ENCODE results near the gene BANF2. TPM values are rescaled to one million over a fixed set of nuclear protein-coding genes. Genes with fewer than 3 reads are reported as not detected.

The BANF2 gene
- total RNA-seq, 4 donors from 2014 or later, result not detected

GRCh38 chr20:17714597-17714996 lies 14.8 kb downstream of the BANF2 start:
- no peak for DNase-seq
- Histone ChIP-seq H3K4me1 (peaks cover 0 to 19% (median 0%) of the 10 kb centered on the region in 4 donors), H3K27me3 (no peaks in the 10 kb centered on the region), H3K9me3 (no peaks in the 10 kb centered on the region), H3K27ac (no peak overlapping the region), H3K36me3 (no peaks in the 10 kb centered on the region), H3K4me3 (no peak overlapping the region)
- TF ChIP-seq CTCF (IDR thresholded peaks at IDR 0.05) (no peak), POLR2A (IDR thresholded peaks at IDR 0.05) (no peak)

- Histone ChIP-seq H3K27me3 (no peaks in the 10 kb centered on the region), H3K4me3 (no peak overlapping the region), H3K4me1 (peaks cover 0 to 14% (median 0%) of the 10 kb centered on the region in 4 donors), H3K9me3 (no peaks in the 10 kb centered on the region), H3K36me3 (no peaks in the 10 kb centered on the region), H3K27ac (no peak overlapping the region)
- no peak for TF ChIP-seq POLR2A (IDR thresholded peaks at IDR 0.05)
- no peak for TF ChIP-seq CTCF (IDR thresholded peaks at IDR 0.05)
- DNase-seq, result no peak
These were observed 15.3 kb downstream of the BANF2 start for GRCh38 chr20:17715075-17715474.

GRCh38 chr20:17716331-17716730 lies 16.6 kb downstream of the BANF2 start:
- H3K27me3 ChIP-seq, result no peaks in the 10 kb centered on the region
- no peak for DNase-seq
- peaks cover 0 to 1% (median 0%) of the 10 kb centered on the region in 4 donors for H3K4me1 ChIP-seq
- no peak overlapping the region for H3K27ac ChIP-seq
- no peak overlapping the region for H3K4me3 ChIP-seq
- H3K9me3 ChIP-seq, result no peaks in the 10 kb centered on the region
- H3K36me3 ChIP-seq, result no peaks in the 10 kb centered on the region
- no peak for TF ChIP-seq POLR2A (IDR thresholded peaks at IDR 0.05)

- TF ChIP-seq CTCF (IDR thresholded peaks at IDR 0.05), result no peak
- no peak for TF ChIP-seq POLR2A (IDR thresholded peaks at IDR 0.05)
- H3K4me1 ChIP-seq, result peaks cover 0 to 7% (median 2%) of the 10 kb centered on the region in 4 donors
- H3K9me3 ChIP-seq, result no peaks in the 10 kb centered on the region
- no peak overlapping the region for H3K4me3 ChIP-seq
- no peaks in the 10 kb centered on the region for H3K27me3 ChIP-seq
- DNase-seq, result no peak
- no peaks in the 10 kb centered on the region for H3K36me3 ChIP-seq
- H3K27ac ChIP-seq, result no peak overlapping the region
These were observed 21.0 kb downstream of the BANF2 start for GRCh38 chr20:17720755-17721154.

GRCh38 chr20:17721802-17722486 lies 22.2 kb downstream of the BANF2 start:
- peak in 1 of 3 donors; percentile 62 for DNase-seq
- TF ChIP-seq CTCF (IDR thresholded peaks at IDR 0.05), result peak in 4 of 6 experiments; percentile 13 to 51 (median 38)
- TF ChIP-seq POLR2A (IDR thresholded peaks at IDR 0.05), result no peak
- H3K4me1 ChIP-seq, result peaks cover 0 to 7% (median 2%) of the 10 kb centered on the region in 4 donors
- H3K36me3 ChIP-seq, result no peaks in the 10 kb centered on the region
- H3K9me3 ChIP-seq, result no peaks in the 10 kb centered on the region
- H3K27ac ChIP-seq, result peak overlapping the region in 2 of 4 donors; percentile 58 to 75
- H3K4me3 ChIP-seq, result no peak overlapping the region
- no peaks in the 10 kb centered on the region for H3K27me3 ChIP-seq

- Histone ChIP-seq H3K27me3 (no peaks in the 10 kb centered on the region), H3K4me3 (no peak overlapping the region), H3K36me3 (no peaks in the 10 kb centered on the region), H3K4me1 (peaks cover 0 to 7% (median 2%) of the 10 kb centered on the region in 4 donors), H3K27ac (peak overlapping the region in 1 of 4 donors; percentile 75), H3K9me3 (no peaks in the 10 kb centered on the region)
- no peak for TF ChIP-seq POLR2A (IDR thresholded peaks at IDR 0.05)
- TF ChIP-seq CTCF (IDR thresholded peaks at IDR 0.05), result no peak
- no peak for DNase-seq
These were observed 22.9 kb downstream of the BANF2 start for GRCh38 chr20:17722493-17723300.
